ENCODE measurements around the gene HYAL1.
"Not testable (repeated sequence)": the region's sequence is repeated elsewhere in the genome, so short reads cannot be mapped to it uniquely, and the experiment has no call there.

Gene HYAL1

GRCh38 chr3:50316657-50317242 is 13.4 kb upstream of the HYAL1 start:
- DNase-seq, result no peak

GRCh38 chr3:50314816-50315215 is 11.4 kb upstream of the HYAL1 start:
- no peak for DNase-seq

GRCh38 chr3:50314342-50314741 is 11.0 kb upstream of the HYAL1 start:
- no peak for DNase-seq

- not testable (repeated sequence) for DNase-seq
Measured at GRCh38 chr3:50312041-50312440, 8.7 kb upstream of the HYAL1 start.

DNA sequence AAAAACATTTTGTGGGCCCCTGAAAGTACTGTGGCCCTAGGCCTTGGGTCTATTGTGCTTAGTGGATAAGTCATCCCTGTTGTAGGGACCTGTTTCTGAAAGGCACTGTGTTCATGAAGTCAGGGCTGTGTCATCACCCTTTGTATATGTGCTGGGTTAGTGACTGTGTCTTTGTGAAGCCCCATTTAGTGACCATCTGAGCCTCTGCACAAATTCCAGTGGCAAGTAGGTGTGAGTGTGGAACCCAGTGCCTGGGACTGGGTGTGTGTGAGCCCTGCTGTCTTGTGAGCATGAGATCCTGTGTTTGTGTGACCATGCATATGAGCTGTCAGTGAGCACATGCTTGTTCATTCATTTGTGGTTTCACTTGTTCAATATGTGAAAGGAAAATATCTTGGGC is 1.2 kb upstream of the HYAL1 start:
- no peak for DNase-seq

GRCh38 chr3:50302095-50303012 is 1.0 kb downstream of the HYAL1 start:
- DNase-seq, result no peak

GRCh38 chr3:50300681-50301254 is 2.6 kb downstream of the HYAL1 start:
- DNase-seq, result no peak

DNA sequence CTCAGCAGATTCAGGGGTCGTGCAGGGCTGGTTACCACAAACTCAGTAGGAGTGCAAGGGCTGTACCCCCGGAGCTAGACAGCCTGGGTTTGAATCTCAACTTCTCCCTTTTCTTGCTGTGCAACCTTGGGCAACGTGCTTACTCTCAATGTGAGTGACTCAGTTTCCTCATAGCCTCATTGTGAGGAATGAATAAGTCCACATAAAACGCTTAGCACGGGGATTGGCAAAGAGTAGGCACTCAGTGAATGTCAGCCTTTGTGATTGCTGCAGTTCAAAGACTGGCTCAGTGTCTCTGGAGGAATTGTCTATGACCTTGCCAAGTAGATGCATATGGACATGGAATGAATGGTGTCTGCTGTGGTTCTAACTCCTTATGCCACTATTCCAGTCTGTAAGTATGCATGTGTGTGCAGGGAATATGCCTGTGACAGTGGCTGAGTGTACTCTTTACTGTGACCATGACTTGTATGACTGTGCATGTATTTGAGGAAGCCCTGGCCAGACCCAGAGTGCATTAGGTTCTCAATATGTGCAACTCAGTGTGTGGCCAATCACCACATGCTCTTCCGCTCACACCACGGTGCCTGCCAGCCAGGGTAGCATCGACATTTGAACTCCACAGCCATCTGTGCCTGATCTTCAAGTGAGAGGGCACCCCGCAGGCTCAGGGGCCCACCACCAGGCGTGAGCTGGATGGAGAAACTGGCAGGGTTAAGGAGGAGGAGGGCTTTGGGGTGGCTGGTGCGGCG is 3.3 kb downstream of the HYAL1 start:
- DNase-seq, result no peak

DNA sequence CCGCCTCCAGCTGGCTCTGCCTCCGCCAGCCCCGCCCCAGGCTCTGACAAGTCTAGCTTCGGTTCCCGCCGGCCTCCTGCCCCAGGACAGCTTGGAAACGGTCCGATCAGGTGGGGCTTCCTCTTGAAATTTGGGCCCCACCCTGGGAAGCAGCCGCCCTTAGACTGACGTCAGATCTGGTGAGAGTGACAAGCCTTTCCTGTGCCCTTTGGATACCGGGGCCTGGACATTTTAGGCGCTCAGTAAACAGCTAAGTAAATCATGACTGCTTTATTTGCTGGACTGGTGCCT is 3.8 kb downstream of the HYAL1 start:
- no peak for DNase-seq

DNA sequence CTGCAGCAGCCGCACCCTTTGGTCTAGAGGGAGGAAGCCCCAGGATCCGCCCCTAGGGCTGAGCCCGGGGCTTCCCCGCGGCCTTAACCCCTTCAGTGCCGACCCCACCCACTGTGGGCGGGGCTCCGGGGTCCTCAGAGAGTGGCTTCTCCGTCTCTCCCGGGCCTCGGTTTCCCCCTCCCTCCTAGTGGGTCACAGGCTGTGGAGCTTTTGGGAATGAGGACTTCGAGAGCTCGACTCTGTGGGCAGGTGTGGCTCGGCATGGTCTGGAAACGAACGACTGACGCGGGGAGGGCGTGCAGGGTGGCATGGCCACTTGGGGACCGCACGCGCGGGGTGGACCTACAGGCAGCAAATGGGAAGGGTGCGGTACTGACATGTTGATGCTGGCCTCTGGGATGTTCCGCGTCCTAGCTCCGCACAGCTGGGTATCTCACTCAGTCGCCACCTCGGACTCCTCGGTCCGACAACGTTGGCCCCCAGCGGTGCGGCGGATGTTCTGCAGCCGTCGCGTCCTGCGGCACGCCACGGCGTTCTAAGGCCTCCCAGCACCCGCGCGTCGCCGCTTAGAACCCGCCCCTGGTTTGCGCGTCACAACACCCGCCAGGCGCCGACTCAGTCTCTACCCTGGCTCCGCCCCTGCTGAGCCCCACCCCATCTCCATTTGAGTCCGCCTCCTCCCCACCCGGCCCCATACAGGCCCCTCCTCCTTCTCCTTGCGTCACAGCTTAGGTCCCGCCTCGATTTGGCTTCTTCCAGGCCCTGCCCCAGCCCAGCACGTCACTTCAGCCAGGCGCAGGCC is 4.3 kb downstream of the HYAL1 start, which contains the start of the genes HYAL3 and NAA80:
Gene HYAL3 (minus strand): TSS at position 570 of the 802 bp plus-strand sequence. CDS start 3,803 bp downstream, outside the sequence.
Gene NAA80 (minus strand): TSS at position 570 of the 802 bp plus-strand sequence. CDS start 1,942 bp downstream, outside the sequence.
- peak; percentile 99 for DNase-seq

DNA sequence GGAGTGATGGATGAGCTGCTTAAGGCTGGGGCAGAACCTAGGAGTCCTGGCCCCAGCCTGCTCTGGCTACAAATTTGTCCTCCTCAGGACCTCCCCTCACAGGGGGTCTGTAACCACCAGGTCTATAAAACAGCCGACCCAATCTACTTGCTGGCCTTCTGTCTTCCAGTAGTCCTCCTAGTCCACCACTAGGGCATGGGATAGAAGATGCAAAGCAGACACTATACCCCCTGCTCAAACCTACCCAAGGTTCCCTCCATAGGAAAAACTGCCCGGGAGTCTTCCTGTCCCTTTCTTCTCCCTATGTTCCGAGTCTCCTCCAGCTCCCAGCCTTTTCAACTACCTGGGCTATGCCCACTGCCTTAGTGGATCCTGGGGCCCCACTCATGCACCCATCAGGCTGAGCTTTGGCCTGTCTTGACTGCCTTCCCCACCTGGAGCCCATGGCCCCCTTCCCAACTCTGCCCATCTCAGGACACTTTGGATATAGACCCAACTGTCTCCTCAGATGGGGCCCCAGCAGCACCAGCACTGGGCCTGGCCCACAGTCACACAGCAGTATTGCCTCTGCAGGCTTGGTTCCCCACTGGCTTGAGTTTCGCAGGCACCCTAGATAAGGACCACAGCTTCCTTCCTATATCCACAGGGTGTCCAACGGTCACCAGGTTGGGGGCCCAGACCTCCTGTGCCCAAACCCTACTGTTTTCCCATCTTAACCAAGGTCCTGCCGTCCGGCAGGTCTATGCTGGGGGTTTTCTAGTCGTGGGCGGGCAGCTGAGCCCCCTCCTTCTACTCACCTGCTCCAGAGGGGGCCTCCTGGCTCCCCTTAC is 5.3 kb downstream of the HYAL1 start:
- no peak for DNase-seq

GRCh38 chr3:50297384-50297775 is 6.0 kb downstream of the HYAL1 start:
- DNase-seq, result no peak

GRCh38 chr3:50296721-50297383 is 6.5 kb downstream of the HYAL1 start:
- DNase-seq, result no peak

GRCh38 chr3:50295553-50296431 is 7.6 kb downstream of the HYAL1 start:
- no peak for DNase-seq

DNA sequence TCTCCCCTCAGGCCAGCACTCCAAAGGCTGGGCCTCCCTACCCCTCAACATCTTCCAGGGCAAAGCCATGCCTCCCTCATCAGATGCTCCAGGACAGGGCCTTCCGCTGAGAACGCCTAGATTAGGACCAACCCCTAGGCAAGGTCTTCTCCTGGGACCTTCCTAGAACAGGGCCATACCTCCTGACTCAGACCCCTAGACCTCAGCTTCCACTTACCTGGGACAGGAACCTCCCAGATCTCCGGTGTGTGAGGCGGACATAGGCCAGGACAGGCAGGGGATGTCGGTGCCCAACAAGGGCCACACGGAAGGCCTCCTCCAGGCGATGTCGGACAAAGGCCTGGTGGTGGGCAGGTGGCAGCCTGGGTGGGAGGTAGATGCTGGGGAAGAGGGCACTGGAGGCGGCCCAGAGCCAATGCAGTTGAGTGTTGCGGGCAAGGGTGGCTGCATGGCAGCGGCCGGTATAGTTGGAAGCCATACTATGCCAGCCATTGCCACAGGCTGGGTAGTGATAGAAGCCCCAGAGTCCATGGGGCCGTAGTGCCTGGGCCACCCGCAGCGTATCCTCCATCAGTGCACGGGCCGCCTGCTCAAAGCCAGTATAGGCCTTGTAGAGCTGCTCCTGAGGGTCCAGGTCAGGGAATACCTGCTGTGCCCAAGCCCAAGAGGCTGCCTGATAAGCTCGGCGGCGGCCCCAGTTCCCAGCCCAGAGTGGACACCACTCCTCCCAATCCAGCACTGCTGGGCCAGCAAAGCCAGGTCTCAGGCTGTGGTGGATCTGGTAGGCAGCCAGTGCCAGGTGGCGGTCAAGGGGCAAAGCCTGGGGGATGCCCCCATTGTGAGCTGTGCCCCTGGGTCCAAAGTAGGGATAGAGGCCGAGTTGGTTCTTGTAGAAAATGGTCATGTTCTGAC is 8.6 kb downstream of the HYAL1 start:
- DNase-seq, result no peak

DNA sequence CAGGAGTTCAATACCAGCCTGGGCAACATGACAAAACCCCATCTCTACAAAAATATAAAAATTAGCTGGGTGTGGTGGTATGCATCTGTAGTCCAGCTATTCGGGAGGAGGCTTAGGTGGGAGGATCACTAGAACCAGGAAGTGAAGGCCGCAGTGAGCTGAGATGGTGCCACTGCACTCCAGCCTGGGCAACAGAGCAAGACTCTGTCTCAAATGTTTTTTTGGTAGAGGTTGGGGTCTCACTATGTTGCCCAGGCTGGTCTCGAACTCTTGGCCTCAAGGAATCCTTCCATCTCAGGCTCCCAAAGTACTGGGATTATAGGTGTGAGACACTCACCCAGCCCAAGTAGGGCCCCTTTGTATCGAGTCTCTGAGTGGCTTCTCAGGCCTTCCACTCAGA is 9.3 kb downstream of the HYAL1 start:
- no peak for DNase-seq

GRCh38 chr3:50293079-50293801 is 10.1 kb downstream of the HYAL1 start:
- DNase-seq, result no peak
